Dendritic cell treated with granulocyte-macrophage colony-stimulating factor and Interleukin-4, amounts not matched to agents 40 ng/mL and 50 ng/mL, for 4 days (primary cell): ENCODE data around the gene AURKB.
A peak's percentile ranks its signal among the peaks of the same experiment; 100 is the strongest.

ENCODE experiments used
- H3K27ac Mint-ChIP-seq: one replicate; pipeline ENCODE4 v1.8.0; 2022; ENCODE audit warnings: mild to moderate bottlenecking, mixed read lengths
- H3K27me3 Mint-ChIP-seq: one replicate; pipeline ENCODE4 v1.8.0; 2022; ENCODE audit warnings: mild to moderate bottlenecking, mixed read lengths
- H3K36me3 Mint-ChIP-seq: one replicate; pipeline ENCODE4 v1.8.0; 2022; ENCODE audit warnings: low read depth, mixed read lengths
- H3K4me1 Mint-ChIP-seq: one replicate; pipeline ENCODE4 v1.8.0; 2022; ENCODE audit warnings: low read depth, mixed read lengths
- H3K4me3 Mint-ChIP-seq: one replicate; pipeline ENCODE4 v1.8.0; 2022; ENCODE audit warnings: mild to moderate bottlenecking, moderate library complexity, mixed read lengths
- H3K9me3 Mint-ChIP-seq: one replicate; pipeline ENCODE4 v1.8.0; 2022; ENCODE audit warnings: mixed read lengths
- intact Hi-C: fragments of 100-400 bp; cut with micrococcal nuclease; formaldehyde crosslinking; loops from one replicate; pipeline ENCODE4 v1.15.0; 2022

The AURKB gene

DNA sequence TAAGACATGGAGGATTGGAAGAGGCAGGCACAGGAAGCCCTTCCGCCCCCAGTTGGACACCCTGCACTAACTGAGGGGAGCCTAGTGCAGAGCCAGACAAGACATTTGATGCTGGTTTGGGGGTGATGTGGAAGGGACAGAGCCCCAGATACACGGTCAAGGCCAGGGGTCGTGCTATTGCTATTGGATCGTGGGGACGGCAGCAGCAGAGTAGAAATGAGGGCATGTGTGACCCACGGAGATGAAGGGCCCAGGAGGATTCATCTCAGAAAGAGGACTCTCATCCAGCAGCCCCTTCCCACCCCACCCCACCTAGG, 45.6 kb downstream of the AURKB start:
- Mint-ChIP-seq H3K36me3 (peaks cover 33% of the 10 kb centered on the region), H3K9me3 (no peaks in the 10 kb centered on the region), H3K27me3 (no peaks in the 10 kb centered on the region), H3K4me1 (peaks cover 50% of the 10 kb centered on the region), H3K4me3 (no peak overlapping the region), H3K27ac (no peak overlapping the region)
- intact Hi-C loops, result no loop called here

DNA sequence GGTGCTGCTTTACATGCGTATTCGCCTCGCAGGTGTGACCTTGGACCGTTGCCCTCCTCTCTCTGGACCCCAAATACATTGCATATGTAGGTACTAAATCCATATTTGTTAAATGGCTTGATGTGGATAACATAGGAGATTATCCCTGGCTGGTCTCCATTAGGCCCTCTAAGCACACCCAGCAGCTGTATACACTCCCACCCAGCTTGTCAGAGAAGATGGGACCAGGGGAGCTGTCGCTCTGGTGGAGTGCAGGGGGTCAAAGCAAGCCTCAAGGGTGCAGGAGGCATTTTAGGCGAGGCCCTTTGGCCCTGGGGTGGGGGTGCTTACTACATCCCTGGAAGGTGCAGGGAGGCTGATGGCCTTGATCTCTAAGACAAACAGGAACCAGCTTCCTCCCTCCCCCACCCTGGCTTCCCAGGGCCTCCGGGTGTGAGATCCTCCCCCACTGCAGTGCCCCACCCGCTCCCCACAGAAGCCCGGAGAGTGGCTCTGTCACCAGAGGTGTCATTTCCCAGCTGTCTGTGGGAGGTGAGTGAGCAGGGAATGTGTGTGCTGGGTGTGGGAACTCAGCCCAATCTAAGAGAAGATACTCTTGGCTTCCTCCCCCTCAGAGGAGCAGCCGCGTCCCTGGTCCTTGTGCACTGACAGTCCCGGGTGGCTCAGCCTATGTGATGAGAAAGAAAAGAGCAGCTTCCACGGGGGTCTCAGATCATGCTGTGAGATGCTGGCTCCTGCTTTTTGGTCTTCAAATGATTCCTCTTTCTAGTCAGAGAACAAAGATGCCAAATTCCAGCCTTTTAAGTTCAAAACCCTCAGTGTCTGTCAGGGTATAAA, 46.2 kb downstream of the AURKB start:
- peak overlapping the region; percentile 78 for H3K4me3 Mint-ChIP-seq
- intact Hi-C loops, result no loop called here
- no peaks in the 10 kb centered on the region for H3K27me3 Mint-ChIP-seq
- no peaks in the 10 kb centered on the region for H3K9me3 Mint-ChIP-seq
- H3K36me3 Mint-ChIP-seq, result peaks cover 39% of the 10 kb centered on the region
- no peak overlapping the region for H3K27ac Mint-ChIP-seq
- peaks cover 56% of the 10 kb centered on the region for H3K4me1 Mint-ChIP-seq

DNA sequence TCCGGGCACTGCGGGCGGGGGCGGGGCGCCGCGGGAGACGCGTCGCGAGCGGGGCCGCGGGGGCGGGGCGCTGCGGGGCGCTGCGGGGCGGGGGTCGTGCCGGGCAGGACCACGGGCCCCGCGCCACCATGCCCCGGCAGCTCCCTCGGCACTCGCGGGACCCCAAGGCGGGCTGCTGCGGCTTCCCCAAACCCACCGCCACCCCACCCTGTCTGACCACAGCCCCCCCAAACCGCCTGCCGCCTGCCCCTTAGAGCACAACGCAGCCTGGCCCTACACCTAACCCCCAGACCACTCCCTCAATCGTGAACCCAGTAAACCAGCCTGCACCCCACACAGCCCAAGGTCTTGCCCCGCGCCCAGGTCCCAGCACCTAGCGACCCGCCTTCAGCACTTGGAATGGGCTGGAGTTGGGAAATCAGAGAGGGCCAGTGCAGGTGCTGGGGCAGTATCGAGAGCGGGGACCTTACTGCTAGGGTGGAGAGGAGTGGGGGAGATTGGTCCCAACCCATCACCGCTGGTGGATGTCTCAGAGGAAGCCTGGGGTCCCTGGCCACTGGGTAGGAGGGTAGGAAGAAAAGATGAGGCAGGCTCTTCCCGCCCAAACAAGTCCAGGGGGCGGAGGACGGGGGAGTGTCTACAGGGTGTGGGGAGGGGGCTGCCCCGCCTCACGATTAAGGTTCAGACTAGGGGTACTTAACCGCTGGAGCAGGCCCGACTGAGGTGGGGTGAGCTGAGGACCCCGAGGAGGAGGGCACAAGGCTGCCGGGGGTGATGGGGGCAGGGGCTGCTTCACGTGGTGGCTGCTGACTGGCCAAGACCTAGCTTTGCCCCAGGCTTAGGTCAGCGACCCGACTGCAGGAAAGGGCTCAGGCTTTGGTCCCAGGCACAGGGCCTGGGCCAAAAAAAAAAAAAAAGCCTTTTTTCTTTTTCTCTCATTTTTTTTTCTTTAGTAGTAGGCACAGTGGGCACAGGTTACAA, 47.1 kb downstream of the AURKB start:
- Mint-ChIP-seq H3K4me1 (peaks cover 63% of the 10 kb centered on the region), H3K9me3 (no peaks in the 10 kb centered on the region), H3K36me3 (peaks cover 45% of the 10 kb centered on the region), H3K4me3 (peak overlapping the region; percentile 82), H3K27ac (no peak overlapping the region), H3K27me3 (no peaks in the 10 kb centered on the region)
- intact Hi-C loops, result no loop called here

GRCh38 chr17:8162233-8162996, 48.0 kb downstream of the AURKB start, which contains the start of gene VAMP2:
Gene VAMP2, minus strand, starts transcription at chr17:8162948. Its CDS starts 69 bp downstream, at chr17:8162879.
- no peaks in the 10 kb centered on the region for H3K27me3 Mint-ChIP-seq
- peaks cover 66% of the 10 kb centered on the region for H3K4me1 Mint-ChIP-seq
- H3K27ac Mint-ChIP-seq, result no peak within 1 kb of the TSS
- H3K4me3 Mint-ChIP-seq, result peak within 1 kb of the TSS; percentile 82
- H3K36me3 Mint-ChIP-seq, result peaks cover 49% of the 10 kb centered on the region
- intact Hi-C loops, result no loop called here
- no peaks in the 10 kb centered on the region for H3K9me3 Mint-ChIP-seq

GRCh38 chr17:8161289-8162232, 48.8 kb downstream of the AURKB start:
- intact Hi-C loops, result no loop called here
- Mint-ChIP-seq H3K4me3 (peak overlapping the region; percentile 82), H3K27ac (no peak overlapping the region), H3K27me3 (no peaks in the 10 kb centered on the region), H3K9me3 (no peaks in the 10 kb centered on the region), H3K36me3 (peaks cover 44% of the 10 kb centered on the region), H3K4me1 (peaks cover 66% of the 10 kb centered on the region)

DNA sequence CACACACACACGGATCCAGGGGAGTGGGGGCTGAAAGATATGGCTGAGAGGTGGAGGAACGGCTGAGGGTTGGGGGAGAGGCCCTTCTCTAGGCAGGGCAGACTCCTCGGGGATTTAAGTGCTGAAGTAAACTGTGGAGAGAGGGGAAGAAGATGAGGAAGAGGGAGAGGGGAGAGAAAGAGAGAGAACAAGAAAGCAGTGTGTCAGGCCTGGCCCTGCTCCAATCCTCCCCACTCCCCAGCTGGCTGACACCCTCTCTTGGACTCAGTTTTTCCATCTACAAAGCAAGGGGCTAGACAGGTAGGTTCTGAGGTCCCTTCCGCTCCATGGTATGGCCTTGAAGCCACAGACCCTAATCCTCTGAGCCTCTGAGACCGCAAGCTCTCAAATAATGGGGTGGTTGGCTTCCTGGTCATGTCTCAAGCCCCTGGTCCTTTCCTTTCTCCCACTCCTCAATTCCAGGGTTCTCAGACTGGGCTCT, 49.6 kb downstream of the AURKB start:
- Mint-ChIP-seq H3K4me3 (no peak overlapping the region), H3K4me1 (peaks cover 66% of the 10 kb centered on the region), H3K9me3 (no peaks in the 10 kb centered on the region), H3K27ac (no peak overlapping the region), H3K36me3 (peaks cover 43% of the 10 kb centered on the region), H3K27me3 (no peaks in the 10 kb centered on the region)
- intact Hi-C loops, result no loop called here

DNA sequence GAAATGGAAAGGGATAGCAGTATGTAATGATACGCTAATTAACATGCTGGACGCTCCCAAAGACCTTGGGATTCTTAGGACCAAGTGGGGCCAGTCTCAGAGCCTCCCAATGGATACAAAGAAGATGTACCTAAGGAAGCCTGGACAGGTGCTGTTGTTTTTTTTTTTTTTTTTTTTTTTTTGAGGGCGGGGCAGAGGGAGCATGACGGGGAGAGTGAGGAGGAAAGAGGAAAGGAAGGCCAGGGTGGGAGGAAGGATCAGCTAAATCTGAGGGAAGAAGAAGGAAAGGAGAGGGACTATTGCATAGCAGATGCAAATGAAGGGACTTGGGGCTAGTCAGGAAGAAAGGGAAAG, 50.2 kb downstream of the AURKB start:
- peak overlapping the region; percentile 35 for H3K4me3 Mint-ChIP-seq
- H3K9me3 Mint-ChIP-seq, result no peaks in the 10 kb centered on the region
- H3K4me1 Mint-ChIP-seq, result peaks cover 65% of the 10 kb centered on the region
- H3K27ac Mint-ChIP-seq, result no peak overlapping the region
- peaks cover 43% of the 10 kb centered on the region for H3K36me3 Mint-ChIP-seq
- H3K27me3 Mint-ChIP-seq, result no peaks in the 10 kb centered on the region
- intact Hi-C loops, result no loop called here

- Mint-ChIP-seq H3K9me3 (no peaks in the 10 kb centered on the region), H3K4me1 (peaks cover 59% of the 10 kb centered on the region), H3K27ac (no peak overlapping the region), H3K4me3 (no peak overlapping the region), H3K27me3 (no peaks in the 10 kb centered on the region), H3K36me3 (peaks cover 43% of the 10 kb centered on the region)
- intact Hi-C loops, result loop anchor here (5.0 to 10.0 kb wide), 2 partner anchors 37 to 315 kb away; partner anchors contain the start of gene HES7
Observed at GRCh38 chr17:8159459-8160223, 50.7 kb downstream of the AURKB start.

DNA sequence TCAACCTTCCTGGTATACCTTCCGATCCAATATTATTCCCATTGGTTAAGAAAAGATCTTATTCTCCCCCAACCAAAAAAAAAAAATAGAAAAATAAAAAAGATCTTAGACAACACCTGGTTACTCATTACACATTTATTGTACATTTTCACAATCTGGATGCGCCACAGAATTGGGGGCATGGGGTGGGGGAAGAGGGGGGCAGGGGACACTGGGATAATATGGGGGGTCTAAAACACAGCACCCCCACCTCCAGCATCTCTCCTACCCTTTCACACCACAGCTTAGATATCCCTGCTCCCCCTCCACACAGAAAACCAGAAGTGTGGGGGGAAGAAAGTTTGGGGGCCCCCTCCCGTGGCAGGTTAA, 51.4 kb downstream of the AURKB start:
- peaks cover 53% of the 10 kb centered on the region for H3K4me1 Mint-ChIP-seq
- no peaks in the 10 kb centered on the region for H3K9me3 Mint-ChIP-seq
- intact Hi-C loops, result loop anchor here (5.0 to 10.0 kb wide), 2 partner anchors 37 to 314 kb away; partner anchors contain the start of gene HES7
- no peak overlapping the region for H3K4me3 Mint-ChIP-seq
- no peaks in the 10 kb centered on the region for H3K27me3 Mint-ChIP-seq
- H3K36me3 Mint-ChIP-seq, result peaks cover 43% of the 10 kb centered on the region
- no peak overlapping the region for H3K27ac Mint-ChIP-seq

GRCh38 chr17:8158267-8159031, 51.9 kb downstream of the AURKB start:
- Mint-ChIP-seq H3K36me3 (peaks cover 43% of the 10 kb centered on the region), H3K4me3 (peak overlapping the region; percentile 58), H3K27ac (no peak overlapping the region), H3K27me3 (no peaks in the 10 kb centered on the region), H3K9me3 (no peaks in the 10 kb centered on the region), H3K4me1 (peaks cover 47% of the 10 kb centered on the region)
- intact Hi-C loops, result loop anchor here (1.0 to 10.0 kb wide), 3 partner anchors 20 to 314 kb away; partner anchors contain the start of gene HES7

DNA sequence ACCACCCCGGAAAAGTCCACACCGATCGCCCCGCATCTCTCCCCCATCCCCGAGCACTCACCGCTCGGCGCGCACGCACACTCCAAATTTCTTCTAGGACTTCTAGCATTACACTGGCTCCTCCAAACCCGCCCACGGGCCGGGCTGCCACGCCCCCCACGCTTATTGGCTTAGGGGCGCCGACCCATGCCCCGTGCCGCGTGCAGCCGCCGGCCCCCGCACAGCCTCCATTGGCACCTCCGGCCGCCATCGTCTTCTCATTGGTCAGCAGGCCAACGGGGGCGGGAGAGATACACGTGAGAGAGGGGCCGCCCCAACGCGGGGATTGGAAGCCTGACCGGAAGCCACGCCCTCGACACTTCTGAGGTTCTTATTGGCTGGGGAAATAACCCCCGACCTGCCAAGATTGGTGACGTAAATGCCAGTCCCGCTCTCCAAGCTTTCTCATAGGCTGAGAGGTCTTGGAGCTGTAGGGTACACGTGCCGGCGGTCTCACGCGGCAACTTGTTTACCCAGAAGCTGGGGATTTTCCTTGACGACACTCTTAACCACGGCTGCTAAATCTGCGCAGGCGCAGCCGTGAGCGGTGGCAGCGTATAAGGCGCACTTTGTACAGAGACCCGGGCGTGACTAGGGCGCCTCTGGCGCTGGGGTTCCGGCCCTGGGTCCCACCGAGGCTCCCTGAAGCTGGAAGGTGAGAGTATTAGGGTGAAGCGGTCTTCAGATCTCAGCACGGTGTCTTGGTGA, 54.0 kb downstream of the AURKB start:
- Mint-ChIP-seq H3K27me3 (no peaks in the 10 kb centered on the region), H3K4me3 (no peak overlapping the region), H3K36me3 (peaks cover 40% of the 10 kb centered on the region), H3K4me1 (peaks cover 32% of the 10 kb centered on the region), H3K27ac (no peak overlapping the region), H3K9me3 (no peaks in the 10 kb centered on the region)
- intact Hi-C loops, result loop anchor here (5.0 to 10.0 kb wide), 2 partner anchors 34 to 312 kb away; partner anchors contain the start of gene HES7
